Stimulated activated naive CD4-positive, alpha-beta T cell (primary cell): ENCODE measurements around the gene NPTXR.

Experiments
- DNase-seq, 6 experiments: peaks; one replicate each; lab custom pipeline; 2025; lab: John Stamatoyannopoulos, UW

The NPTXR gene

DNA sequence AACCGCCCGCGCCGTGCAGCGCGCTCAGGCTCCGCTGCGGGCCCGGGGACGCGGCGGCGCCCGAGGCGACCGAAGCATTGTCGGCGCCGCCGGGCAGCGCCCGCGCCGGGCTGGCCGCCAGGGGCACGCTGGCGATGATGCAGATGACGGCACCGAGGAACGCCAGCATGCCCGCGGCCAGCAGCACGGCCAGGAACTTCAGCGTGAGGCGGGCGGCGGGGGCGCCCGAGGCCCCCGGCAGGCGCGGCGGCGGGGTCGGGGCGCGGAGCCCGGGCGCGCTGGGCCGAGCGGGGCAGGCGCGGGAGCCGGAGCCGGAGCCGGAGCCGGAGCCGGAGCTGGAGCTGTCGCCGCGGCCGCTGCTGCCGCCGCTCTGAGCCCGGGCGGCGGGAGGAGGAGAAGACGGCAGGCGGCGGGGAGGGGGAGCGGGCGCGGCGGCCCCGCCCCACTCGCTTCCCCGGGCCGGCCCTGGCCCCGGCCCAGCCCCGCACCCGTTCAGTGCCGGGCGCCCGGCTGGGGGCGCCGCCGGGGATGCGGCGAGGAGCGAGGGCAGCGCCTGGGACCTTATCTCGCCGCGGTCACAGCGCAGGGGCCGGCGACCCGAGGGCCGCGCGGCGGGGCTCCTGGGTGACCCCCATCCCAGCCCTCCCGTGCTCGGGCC, at the start of gene NPTXR:
NPTXR (minus strand) TSS at position 372 of the 658 bp plus-strand sequence.
- DNase-seq = peak in 5 of 6 experiments; percentile 22 to 44 (median 37)

DNA sequence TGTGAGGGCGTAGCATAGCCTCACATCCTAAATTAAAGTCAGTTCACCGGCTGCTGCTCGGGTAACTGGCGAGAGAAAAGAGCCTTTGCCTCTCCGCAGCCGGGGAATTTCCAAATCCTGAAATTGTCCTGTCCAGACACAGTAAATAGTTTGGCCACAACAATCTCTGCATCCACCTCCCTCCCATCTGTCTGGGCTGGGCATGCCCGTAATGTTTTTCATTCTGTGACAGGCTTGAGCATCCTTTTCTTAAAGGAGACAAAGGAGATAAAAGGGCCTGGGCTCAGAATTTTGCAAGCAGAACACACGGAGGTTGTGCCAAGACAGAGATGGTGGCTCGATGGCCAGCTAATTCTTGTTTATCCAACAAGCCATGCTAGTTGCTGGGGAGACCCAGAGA, 47.4 kb upstream of the NPTXR start:
- no peak for DNase-seq

DNA sequence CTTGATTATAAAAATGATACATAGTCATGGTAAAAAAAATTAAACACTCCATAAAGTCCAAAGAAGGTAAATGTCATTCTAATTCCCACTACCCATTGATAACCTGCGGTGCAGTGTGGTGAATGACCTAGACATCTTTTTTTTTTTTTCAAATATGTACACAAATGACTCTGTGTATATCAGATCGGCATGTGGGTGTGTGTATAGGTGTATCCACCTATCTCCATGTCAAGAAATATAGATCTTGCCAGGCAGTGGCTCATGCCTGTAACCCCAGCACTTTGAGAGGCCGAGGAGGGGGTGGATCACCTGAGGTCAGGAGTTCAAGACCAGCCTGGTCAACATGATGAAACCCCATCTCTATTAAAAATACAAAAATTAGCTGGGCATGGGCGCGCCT, 46.5 kb upstream of the NPTXR start:
- no peak for DNase-seq

DNA sequence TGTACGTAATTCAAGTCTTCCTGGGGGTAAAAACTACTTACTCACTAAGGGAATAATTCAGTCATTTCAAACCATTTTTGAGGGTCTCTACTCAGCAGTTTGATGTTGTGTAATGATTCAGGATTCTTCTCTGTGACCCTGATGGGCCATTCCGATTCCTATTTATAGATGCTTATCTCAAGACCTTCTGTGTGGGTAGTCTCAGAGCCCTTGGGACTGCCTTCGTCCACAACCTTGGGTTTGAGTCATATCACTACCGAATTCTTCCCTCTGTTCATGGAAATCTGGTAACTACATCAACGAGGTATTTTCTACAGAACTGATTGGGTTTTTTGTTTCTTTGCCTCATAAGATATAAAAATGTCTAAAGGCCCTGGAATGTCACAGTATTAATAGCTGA, 42.5 kb upstream of the NPTXR start:
- DNase-seq = no peak

DNA sequence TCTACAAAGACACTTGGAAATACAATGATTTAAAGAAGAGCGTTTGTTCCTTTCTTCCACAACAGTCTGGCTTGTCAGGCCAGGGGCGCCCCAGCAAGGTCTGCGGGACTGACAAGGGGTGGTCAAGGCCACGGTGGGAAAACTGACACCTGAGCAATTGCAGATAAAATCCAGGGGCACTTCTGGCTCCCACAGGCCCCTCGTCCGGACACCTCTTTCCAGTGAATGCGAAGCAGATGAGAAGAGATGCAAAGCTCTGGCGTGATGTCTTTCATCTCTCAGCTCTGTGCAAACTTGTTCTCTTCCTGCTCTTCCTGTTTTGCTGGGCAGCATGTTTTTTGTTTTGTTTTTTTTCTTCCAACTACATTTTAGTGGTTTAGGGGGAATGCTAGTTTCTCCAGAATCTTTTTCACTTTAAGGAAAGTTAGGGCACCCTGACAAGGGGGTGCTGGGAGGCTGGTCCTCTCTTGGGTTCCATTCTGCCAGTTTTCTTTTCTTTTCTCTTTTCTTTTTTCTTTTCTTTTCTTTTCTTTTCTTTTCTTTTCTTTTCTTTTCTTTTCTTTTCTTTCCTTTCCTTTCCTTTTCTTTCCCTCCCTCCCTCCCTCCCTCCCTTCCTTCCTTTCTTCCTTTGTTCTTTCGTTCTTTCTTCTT, 39.3 kb upstream of the NPTXR start:
- DNase-seq = peak in 1 of 6 experiments; percentile 23

DNA sequence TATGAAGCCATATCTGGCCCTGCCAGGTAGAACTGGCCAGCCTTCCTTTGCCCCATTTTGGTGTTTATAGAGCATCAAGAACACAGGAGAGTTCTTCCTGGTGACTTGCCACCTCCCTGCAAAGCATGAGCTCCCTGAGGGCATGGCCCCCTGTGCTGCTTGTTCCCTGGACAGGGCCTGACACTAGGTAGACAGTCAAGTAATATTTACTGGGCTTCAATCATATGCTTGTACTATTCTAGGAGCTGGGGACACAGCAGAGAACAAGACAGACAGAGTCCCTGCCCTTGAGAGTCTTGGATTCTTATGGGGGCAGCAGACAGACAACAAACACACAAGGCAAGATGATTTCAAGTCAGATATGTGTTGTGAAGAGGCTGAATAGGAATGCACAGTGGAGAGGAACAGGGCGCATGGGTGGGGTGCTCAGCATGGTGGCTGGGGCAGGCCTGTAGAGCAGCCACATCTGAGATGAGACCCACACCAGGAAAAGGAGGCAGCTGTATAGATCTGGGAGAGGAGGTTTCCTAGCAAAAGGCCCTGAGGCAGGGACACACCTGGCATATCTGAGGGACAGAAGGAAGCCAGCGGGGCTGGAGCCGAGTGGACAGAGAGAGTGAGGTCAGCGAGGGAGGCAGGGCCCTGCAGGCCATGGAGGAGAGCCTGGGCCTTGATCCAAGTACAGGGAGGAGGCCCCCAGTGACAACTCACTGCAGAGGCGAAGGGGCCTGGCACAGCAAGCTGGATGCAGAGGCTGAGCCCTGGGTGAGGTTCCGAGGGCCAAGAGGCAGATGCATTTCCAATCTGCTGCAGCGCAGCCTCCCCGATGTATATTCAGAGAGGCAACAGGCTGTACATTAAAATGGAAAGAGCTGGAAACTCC, 38.4 kb upstream of the NPTXR start:
- DNase-seq = no peak

DNA sequence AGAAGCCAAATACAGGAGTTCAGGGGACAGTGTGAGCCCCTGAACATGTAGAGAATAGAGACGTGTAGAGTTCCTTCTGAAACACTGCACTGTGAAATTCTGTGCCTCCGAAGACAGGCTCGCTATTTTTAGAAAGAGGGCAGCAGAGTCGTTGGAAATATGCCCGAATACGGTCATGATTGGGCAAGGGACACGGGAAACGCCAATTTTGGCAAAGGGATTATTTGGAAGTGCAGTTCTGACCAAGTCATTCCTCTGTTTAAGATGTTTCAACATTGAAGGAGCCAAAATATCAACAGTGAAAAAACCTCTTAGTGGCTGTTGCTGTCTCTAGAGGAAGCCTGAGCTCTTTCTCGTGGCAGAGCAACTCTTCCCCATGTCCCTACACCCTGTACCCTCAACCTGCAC, 37.6 kb upstream of the NPTXR start:
- DNase-seq = no peak

DNA sequence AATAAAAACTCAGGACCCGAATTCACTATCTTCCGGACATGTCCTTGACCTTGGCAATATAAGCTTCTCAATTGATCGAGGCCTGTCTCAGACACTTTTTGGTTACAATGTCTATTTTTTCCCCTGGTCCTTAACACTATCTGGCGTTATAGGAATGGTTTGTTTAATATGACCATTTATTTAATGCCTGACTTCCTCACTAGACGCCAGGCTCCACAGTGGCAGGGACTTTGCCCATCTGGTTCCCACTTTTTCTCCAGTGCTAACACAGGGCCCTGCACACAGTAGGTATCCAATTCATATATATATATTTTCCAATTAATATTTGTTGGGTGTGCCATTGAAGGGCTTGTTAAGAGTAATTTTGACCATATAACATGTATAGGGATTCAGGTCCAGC, 36.1 kb upstream of the NPTXR start:
- DNase-seq = no peak

DNA sequence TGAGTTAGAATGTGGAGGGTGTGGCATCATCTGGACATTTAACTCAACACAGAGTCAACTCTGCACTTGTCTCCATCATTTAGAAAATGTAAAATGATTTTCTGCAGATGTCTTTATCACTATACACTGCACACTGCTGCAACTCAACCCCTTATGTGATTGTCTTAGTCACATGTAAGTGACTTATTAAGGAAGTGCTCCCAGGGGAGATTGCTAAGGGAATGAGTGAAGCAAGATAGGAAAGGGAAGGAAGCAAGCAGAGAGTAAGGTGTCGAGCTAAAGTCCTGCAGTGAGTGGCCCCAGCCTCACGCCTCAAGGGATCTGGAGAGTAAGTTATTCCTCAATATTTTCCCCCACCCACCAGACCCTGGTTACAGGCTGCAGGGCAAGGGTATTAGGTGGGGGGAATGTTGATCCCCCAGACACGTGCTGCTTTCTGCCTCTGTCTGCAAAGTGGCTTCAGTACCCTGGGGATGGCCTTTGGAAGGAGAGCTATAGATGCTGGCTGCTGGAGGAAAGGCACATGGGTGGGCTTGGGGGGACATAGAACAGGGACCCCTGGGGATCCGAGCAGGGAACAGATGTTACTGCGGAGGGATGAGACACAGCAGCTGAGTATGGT, 35.4 kb upstream of the NPTXR start:
- DNase-seq = no peak

DNA sequence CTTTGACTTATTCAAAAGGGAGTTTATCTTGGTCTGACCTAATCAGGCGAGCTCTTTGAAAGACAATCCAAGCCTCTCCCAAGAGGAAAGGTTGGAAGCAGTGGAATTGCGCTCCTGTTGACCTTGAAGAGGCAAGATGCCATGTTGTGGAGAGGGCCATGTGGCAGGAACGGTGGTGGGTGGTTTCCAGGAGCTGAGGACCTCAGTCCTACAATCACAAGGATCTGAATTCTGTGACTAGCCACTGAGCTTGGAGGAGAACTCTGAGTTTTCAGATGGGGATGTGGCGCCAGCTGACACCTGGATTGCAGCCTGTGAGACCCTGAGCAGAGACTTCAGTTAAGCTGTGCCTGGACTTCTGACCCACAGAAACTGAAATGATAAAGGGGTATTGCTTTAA, 34.2 kb upstream of the NPTXR start:
- no peak for DNase-seq

DNA sequence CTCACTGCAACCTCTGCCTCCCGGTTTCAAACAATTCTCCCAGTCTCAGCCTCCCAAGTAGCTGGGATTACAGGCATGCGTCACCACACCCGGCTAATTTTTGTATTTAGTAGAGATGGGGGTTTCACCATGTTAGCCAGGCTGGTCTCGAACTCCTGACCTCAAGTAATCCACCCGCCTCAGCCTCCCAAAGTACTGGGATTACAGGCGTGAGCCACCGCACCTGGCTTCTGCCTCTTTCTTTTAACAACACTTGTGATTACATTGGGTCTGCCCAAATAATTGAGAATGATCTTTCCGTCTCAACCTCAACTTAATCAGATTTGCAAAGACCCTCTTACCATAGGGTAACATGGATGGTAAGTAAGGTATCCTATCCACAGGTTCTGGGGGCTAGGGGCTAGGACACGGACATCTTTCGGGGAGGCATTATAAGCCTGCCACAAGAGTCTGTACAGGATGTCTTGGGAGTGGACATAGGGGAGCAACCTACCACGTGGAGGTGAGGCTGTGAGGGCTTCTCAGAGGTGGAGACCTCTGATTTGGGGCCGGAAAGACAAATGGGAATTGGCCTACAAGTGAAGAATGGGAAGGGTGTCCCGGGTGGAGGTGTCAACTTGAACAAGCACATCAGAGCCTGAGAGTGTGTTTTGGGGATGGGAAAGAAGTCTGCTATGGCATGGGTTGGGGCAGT, 30.8 kb upstream of the NPTXR start:
- DNase-seq = no peak

DNA sequence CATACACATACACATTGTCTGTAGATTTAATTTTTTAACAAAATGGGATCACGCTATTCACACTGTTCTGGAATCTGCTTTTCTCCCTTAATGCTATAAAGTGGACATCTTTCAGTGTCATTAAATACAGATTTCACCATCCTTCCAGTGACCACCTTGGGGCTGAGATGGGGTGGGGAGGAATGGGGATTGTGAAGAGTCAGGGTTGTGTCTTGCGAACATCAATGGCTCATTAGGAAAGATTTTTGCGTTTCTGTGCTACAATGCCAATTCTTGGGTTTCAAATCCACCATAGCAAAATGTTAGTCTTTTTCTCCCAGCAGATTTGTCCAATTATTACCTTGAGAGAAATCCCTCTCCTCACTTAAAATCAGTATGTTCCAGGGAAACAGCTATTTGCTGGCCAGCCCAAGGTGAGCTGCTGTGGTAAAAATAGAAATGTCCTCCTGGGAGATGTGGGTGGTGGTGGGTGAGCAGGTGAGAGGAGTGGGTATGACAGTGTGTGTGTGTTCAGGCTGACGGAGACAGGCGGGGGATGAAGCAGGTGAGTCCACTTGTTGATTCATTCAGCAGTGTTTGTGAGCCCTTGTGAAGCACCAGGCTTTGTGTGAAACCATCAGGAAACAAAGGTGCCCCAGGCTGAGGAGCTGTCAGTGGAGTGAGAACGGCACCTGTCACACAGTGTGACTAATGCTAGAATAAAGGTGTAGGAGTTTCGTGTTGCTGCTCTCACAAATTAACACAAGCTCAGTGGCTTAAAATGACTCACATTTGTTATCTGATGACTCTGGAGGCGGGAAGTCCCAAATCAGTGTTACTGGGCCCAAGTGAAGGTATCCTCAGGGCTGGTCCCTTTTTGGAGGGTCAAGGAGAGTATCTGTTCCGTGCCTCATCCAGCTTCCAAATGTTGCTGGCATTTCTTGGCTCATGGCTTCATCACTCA, 29.9 kb upstream of the NPTXR start:
- DNase-seq = peak in 2 of 6 experiments; percentile 10 to 14

DNA sequence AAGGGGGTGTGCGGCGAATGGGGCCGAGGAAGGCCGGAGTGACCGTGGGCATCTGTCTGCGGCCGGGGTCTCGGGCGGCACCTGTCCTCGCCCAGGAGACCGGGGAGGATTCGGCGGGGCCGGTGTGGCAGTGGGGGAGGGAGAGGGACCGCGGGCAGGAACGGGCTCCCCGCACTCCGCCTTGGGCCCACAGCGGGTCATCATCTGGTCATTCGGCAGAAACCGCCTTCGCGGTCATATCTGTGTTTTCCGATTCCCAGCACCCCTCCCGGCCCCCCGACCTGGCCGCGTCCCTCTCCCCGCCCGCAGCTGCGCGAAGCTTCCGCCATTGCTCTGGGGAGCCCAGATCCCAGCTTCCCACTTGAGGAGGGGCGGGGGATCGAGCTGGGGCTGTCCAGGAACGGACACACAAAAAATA, 29.0 kb upstream of the NPTXR start:
- peak in 2 of 6 experiments; percentile 31 to 36 for DNase-seq

DNA sequence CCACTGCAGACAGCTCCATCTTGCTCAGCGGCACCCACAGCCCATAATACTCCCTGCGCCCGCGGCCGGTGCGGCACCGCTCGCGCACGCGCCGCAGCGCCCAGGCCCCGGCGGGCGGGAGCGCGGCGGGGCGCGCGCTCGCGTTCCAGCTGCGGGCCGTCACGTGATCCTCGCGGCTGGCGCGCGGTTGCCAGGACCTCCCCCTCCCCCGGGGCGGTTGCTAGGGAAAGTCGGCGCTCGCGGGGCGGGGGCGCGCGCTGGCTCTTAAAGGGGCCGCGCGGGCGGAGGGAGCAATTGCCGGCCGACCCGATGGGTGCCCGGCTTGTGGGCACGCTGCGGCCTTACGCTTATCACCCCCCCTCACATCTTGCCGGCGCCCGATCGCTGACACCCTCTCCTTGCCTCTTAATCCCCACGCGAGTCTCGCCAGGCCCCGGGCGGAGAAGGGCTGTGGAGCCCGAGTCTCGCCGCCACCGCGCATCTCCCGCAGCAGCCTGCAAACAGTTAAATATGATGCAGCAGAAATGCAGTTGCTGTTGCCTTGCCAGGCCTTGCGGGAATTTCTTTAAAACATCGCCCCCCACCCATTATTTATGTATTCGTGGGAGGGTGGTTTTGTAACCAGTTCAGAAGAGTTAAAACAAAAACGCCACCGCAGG, 28.5 kb upstream of the NPTXR start, which contains the start of gene CBX6:
CBX6 (minus strand) TSS at position 45 of the 659 bp plus-strand sequence; CDS start at position 19, 26 bp downstream.
- DNase-seq = peak; percentile 89 to 95 (median 92)

DNA sequence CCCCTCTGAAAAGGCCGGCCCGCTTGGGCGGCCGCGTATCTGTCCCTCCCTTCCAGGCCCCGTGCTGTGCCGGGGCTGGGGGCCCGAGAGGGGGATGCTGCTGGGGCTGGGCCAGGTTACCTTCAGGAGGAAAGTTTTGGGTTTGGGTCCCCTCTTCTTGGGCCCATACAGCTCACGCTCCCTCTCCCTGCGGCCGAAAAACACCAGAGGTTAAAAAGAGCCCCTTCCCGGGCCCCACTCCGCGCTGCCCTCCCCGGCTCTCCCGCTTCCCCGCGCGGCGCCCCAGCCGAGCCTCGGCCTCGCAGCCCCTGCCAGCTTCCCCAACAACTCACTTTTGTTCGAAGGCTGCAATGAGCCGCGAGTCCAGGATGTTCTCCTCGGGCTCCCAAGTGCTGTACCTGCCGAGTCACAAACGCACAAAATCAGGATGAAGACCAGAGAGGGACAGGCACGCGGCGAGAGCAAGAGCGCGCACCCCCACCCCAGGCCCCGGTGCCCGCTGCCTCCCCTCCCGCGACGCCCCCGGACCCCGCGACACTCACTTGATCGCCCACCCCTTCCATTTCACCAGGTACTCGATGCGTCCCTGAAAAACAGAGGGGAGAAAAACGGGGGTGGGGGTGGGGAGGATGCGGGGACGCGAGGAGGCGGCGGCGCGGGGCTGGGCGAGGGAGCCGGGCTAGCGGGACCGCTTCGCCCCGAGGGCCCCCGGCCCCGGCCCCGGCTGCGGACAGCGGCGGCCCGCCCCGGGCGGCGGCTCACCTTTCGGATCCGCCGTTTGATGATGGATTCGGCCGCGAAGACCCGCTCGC, 27.7 kb upstream of the NPTXR start:
- DNase-seq = peak in 2 of 6 experiments; percentile 41 to 55

DNA sequence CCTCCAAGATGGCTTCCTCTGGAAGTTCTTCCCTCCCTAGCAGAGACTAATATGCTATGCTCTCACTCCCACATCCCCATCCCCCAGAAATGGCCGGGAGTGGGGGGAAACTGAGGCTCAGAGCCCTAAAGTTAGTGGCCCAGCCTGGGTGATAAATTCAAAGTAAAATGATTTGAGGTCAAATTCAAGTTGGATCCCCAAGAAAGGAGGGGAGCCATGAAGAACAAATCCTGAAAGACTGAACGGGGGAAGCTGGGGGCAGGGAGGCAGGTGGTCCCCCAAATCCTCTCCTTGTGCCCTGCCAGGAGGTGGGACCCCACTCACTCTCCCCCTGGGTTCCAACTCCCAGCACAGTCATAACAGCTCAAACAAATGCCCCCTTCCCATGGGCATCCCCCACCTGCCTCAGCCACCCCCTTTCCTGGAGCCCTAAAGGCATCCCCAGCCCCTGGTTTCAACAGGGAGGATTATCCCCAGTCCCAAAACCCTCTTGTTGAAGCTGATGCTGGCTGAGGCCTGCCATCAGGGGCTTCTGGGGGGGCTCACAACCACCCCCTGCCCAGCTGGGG, 27.0 kb upstream of the NPTXR start:
- DNase-seq = peak in 1 of 6 experiments; percentile 31

DNA sequence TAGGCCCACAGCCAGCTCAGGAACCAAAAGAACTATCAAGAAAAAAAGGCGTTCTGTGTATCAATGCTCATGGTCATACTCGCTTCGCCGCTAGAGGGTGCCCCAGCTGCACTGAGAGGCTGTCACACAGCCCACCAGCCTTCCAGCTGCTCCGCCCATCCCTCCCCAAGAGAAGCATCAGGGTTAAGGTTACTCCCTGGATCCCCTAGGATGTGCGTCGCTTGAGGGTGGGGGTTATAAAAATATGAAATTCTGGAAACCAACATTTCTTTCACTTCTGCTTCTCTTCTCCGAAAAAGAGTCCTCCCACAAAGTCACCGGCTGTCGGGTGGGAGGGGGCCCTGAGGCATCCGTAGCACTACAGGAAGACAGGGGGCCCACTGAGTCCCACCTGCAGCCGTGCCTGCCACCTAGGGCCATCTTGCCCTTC, 26.5 kb upstream of the NPTXR start:
- peak; percentile 60 to 82 (median 79) for DNase-seq

DNA sequence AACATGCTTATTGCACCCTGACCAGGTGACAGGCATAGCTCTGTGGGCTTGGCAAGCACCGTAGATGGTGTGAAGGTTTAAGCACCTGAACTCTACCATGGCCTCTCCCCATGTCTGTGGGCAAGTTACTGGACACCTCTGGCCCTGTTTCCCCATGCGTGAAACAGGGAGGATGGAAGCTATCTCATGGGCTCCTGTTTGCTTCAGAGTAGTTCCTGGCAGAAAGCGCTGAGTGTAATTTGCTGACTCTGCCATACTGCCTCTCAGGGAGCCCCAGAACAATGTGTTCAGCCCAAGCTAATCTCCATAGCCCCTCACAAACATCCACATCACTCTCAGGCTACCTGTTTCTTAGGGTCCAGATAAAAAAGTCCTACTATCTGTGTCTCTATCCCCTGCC, 25.8 kb upstream of the NPTXR start:
- DNase-seq = no peak
